22Rv1 (cell line): ENCODE measurements around the gene RAB11FIP3.

Source experiments
- ZFX ChIP-seq: fragments of 450-650 bp; IDR thresholded peaks from 2 replicates; pipeline ENCODE4 v1.6.1; 2017; ENCODE audit warnings: antibody characterized with exemption, borderline replicate concordance
- TF ChIP-seq, protein P1 (sequence below): fragments of 450-650 bp; IDR thresholded peaks from 2 replicates; pipeline ENCODE4 v1.5.1; 2017; ENCODE audit warnings: mild to moderate bottlenecking

DNA sequence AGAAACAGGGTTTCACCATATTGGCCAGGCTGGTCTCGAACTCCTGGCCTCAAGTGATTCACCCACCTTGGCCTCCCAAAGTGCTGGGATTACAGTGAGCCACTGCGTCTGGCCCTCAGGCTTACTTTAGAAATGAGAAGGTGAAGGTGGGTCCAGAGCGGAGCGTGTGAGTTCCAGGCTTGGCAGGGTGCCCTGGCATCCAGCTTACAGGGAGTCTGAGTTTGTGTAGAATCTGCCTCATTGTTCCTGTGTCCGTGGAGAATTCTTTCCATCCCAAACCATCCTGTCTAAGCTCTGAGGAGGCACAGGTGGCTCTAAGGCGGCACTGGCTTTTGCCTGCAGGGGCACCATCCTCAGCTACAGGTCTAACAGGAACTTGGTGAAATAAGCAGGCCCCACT, 50.6 kb downstream of the RAB11FIP3 start:
- TF ChIP-seq, protein P1, sequence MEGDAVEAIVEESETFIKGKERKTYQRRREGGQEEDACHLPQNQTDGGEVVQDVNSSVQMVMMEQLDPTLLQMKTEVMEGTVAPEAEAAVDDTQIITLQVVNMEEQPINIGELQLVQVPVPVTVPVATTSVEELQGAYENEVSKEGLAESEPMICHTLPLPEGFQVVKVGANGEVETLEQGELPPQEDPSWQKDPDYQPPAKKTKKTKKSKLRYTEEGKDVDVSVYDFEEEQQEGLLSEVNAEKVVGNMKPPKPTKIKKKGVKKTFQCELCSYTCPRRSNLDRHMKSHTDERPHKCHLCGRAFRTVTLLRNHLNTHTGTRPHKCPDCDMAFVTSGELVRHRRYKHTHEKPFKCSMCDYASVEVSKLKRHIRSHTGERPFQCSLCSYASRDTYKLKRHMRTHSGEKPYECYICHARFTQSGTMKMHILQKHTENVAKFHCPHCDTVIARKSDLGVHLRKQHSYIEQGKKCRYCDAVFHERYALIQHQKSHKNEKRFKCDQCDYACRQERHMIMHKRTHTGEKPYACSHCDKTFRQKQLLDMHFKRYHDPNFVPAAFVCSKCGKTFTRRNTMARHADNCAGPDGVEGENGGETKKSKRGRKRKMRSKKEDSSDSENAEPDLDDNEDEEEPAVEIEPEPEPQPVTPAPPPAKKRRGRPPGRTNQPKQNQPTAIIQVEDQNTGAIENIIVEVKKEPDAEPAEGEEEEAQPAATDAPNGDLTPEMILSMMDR, result no peak
- no peak for TF ChIP-seq ZFX
